K562 (cell line): Measurements from ENCODE around the gene HPCAL1. TPM values are rescaled to one million over a fixed set of nuclear protein-coding genes. Genes with fewer than 3 reads are reported as not detected.

Source experiments
- CHD1 ChIP-seq: fragments of 200-600 bp; sonication (generic); IDR thresholded peaks from one replicate; pipeline ENCODE4 v1.6.1; 2012; ENCODE audit warnings: mild to moderate bottlenecking, moderate library complexity, low read length, inconsistent platforms
- E2F4 ChIP-seq: sonication (generic); formaldehyde crosslinking; IDR thresholded peaks from 2 replicates; pipeline ENCODE4 v1.8.0; 2022; ENCODE audit warnings: mild to moderate bottlenecking, low read depth, missing genetic modification reagents
- ERF ChIP-seq: fragments of 450-650 bp; formaldehyde crosslinking; IDR thresholded peaks from 2 replicates; pipeline ENCODE4 v1.4.0; 2020; ENCODE audit warnings: mild to moderate bottlenecking, mixed read lengths
- ETS2 ChIP-seq: IDR thresholded peaks from 2 replicates; pipeline ENCODE4 v1.6.1; 2016; ENCODE audit warnings: borderline replicate concordance, missing genetic modification characterization, mild to moderate bottlenecking, moderate library complexity, missing compliant biosample characterization; ENCODE audit not compliant: poor library complexity, severe bottlenecking
- FOS ChIP-seq: IDR thresholded peaks from 3 replicates; pipeline ENCODE4 v1.6.1; 2011; ENCODE audit not compliant: insufficient read length; ENCODE audit errors: extremely low read depth
- GABPB1 ChIP-seq: sonication (generic); formaldehyde crosslinking; IDR thresholded peaks from 2 replicates; pipeline ENCODE4 v1.8.0; 2022; ENCODE audit warnings: mild to moderate bottlenecking, missing genetic modification reagents
- KHSRP ChIP-seq: fragments of 450-650 bp; IDR thresholded peaks from 2 replicates; pipeline ENCODE4 v1.6.1; 2017
- LEF1 ChIP-seq: fragments of 450-650 bp; IDR thresholded peaks from 2 replicates; pipeline ENCODE4 v1.6.1; 2016; ENCODE audit warnings: mild to moderate bottlenecking
- MBD2 ChIP-seq: sonication (generic); IDR thresholded peaks from 2 replicates; pipeline ENCODE4 v1.6.1; 2016; ENCODE audit warnings: low read depth, borderline replicate concordance
- MXI1 ChIP-seq: IDR thresholded peaks from 2 replicates; pipeline ENCODE4 v1.6.1; 2011; ENCODE audit warnings: low read depth, mild to moderate bottlenecking, improper control_type of control experiment, low read length
- PTBP1 ChIP-seq: fragments of 200-400 bp; formaldehyde crosslinking; IDR thresholded peaks from 2 replicates; pipeline ENCODE4 v1.6.1; 2017; ENCODE audit warnings: low read depth, low read length
- RFX5 ChIP-seq: IDR thresholded peaks from 2 replicates; pipeline ENCODE4 v1.6.1; 2011; ENCODE audit warnings: low read depth, mild to moderate bottlenecking, improper control_type of control experiment, low read length
- SNRNP70 ChIP-seq: fragments of 200-400 bp; formaldehyde crosslinking; optimal IDR thresholded peaks from 2 replicates; pipeline ENCODE3; 2017; ENCODE audit warnings: low read depth, low read length
- TBP ChIP-seq: optimal IDR thresholded peaks from 2 replicates; pipeline ENCODE3; 2011; ENCODE audit warnings: low read depth, low read length, improper control_type of control experiment
- TCFL5 ChIP-seq: fragments of 250-450 bp; sonication (Bioruptor Pico); conservative IDR thresholded peaks from 2 replicates; pipeline ENCODE4 v1.6.1; 2021; ENCODE audit warnings: mild to moderate bottlenecking, moderate library complexity, matching md5 sums
- USF2 ChIP-seq: sonication (generic); formaldehyde crosslinking; IDR thresholded peaks from 2 replicates; pipeline ENCODE4 v1.5.0; 2020; ENCODE audit warnings: missing genetic modification reagents
- ZBTB1 ChIP-seq: sonication (generic); formaldehyde crosslinking; IDR thresholded peaks from 2 replicates; pipeline ENCODE4 v1.8.1; 2023; ENCODE audit warnings: missing genetic modification reagents, low read depth, mild to moderate bottlenecking, borderline replicate concordance
- ZBTB43 ChIP-seq: sonication (generic); formaldehyde crosslinking; IDR thresholded peaks from 2 replicates; pipeline ENCODE4 v1.8.0; 2023; ENCODE audit warnings: mild to moderate bottlenecking, missing genetic modification reagents
- ZFP36 ChIP-seq: fragments of 150-350 bp; IDR thresholded peaks from 2 replicates; pipeline ENCODE4 v1.6.1; 2018; ENCODE audit warnings: low read length, low read depth; ENCODE audit not compliant: partially characterized antibody
- ZNF583 ChIP-seq: fragments of 250-450 bp; sonication (Bioruptor Pico); IDR thresholded peaks from 2 replicates; pipeline ENCODE4 v1.4.0; 2020
- ZNF79 ChIP-seq: fragments of 250-450 bp; sonication (Bioruptor Pico); IDR thresholded peaks from 2 replicates; pipeline ENCODE4 v1.4.0; 2020; ENCODE audit warnings: low read depth, mild to moderate bottlenecking, moderate library complexity
- polyA plus RNA-seq, 8 experiments: library from polyadenylated mRNA; depleted of rRNA in 4 of 8; stranded (reverse) in 5 of 8; unstranded in 3 of 8; fragments of >200 nt; fragmentation: Nextera tagmentation in 2 of 8; fragmentation: Illumina TruSeq in 1 of 8; extraction: Ambion mirVana in 2 of 8; extraction: Trizol in 1 of 8; gene quantifications; 2 replicates each; pipeline versions ENCODE4 v1.2.1 to v1.2.3, GENCODE V29; 2011 to 2014; ENCODE audit warnings: inconsistent platforms in 1 of 8, missing spikeins in 1 of 8
- total RNA-seq, 7 experiments: library from RNA; depleted of rRNA in 6 of 7; stranded (reverse); fragments of >200 nt in 6 of 7; fragmentation: Illumina TruSeq in 2 of 7; extraction: Trizol in 2 of 7; gene quantifications; 2 replicates each; pipeline versions ENCODE4 v1.2.1 to v1.2.3, GENCODE V29; 2011 to 2021; ENCODE audit warnings: low replicate concordance in 1 of 7
- TF ChIP-seq, protein P1 (sequence below): fragments of 200-800 bp; sonication (Bioruptor generic); IDR thresholded peaks from 2 replicates; pipeline ENCODE4 v1.6.1; 2016; ENCODE audit warnings: missing genetic modification characterization, missing compliant biosample characterization

The HPCAL1 gene
- total and polyA plus RNA-seq, 9 of the 15 experiments (the other 6 are each of a cell fraction or from before 2014, with no cell fraction given): 2.7 to 65.5 (median 23.9) TPM

DNA sequence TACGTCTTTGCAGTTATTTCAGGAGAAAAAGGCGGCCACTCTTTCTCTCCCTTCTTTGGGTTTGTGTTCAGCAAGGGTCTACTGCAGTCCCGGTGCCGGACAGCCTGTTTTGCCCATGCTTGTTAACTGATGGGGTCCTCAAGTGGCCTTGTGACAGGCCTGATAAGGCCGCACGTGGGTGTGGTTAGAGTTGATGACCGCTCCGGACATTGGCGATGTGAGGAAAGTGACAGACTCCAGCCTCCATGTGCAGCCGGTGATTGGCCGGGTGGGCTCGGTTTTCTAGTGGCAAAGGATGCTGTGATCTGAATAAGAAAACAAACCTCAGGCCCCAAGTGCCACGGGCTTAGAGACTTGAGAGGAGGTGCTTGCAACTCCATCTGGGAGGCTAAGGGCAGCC is 15.6 kb downstream of the HPCAL1 start (continued):
- TF ChIP-seq USF2 (CRISPR knock-in tag) (peak; percentile 61), ZBTB1 (CRISPR knock-in tag) (no peak), ETS2 (tag) (no peak), FOS (no peak), ERF (CRISPR knock-in tag) (no peak), ZBTB43 (CRISPR knock-in tag) (no peak), TCFL5 (CRISPR knock-in tag) (no peak), E2F4 (CRISPR knock-in tag) (no peak), GABPB1 (no peak), TBP (no peak), SNRNP70 (no peak), ZNF583 (CRISPR knock-in tag) (no peak), MBD2 (no peak), CHD1 (no peak), LEF1 (no peak), MXI1 (no peak), PTBP1 (no peak), ZNF79 (CRISPR knock-in tag) (no peak), ZFP36 (no peak), RFX5 (no peak), KHSRP (no peak)
- TF ChIP-seq, protein P1, sequence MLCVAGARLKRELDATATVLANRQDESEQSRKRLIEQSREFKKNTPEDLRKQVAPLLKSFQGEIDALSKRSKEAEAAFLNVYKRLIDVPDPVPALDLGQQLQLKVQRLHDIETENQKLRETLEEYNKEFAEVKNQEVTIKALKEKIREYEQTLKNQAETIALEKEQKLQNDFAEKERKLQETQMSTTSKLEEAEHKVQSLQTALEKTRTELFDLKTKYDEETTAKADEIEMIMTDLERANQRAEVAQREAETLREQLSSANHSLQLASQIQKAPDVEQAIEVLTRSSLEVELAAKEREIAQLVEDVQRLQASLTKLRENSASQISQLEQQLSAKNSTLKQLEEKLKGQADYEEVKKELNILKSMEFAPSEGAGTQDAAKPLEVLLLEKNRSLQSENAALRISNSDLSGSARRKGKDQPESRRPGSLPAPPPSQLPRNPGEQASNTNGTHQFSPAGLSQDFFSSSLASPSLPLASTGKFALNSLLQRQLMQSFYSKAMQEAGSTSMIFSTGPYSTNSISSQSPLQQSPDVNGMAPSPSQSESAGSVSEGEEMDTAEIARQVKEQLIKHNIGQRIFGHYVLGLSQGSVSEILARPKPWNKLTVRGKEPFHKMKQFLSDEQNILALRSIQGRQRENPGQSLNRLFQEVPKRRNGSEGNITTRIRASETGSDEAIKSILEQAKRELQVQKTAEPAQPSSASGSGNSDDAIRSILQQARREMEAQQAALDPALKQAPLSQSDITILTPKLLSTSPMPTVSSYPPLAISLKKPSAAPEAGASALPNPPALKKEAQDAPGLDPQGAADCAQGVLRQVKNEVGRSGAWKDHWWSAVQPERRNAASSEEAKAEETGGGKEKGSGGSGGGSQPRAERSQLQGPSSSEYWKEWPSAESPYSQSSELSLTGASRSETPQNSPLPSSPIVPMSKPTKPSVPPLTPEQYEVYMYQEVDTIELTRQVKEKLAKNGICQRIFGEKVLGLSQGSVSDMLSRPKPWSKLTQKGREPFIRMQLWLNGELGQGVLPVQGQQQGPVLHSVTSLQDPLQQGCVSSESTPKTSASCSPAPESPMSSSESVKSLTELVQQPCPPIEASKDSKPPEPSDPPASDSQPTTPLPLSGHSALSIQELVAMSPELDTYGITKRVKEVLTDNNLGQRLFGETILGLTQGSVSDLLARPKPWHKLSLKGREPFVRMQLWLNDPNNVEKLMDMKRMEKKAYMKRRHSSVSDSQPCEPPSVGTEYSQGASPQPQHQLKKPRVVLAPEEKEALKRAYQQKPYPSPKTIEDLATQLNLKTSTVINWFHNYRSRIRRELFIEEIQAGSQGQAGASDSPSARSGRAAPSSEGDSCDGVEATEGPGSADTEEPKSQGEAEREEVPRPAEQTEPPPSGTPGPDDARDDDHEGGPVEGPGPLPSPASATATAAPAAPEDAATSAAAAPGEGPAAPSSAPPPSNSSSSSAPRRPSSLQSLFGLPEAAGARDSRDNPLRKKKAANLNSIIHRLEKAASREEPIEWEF (CRISPR knock-in tag): no peak
